HG03039 (cell line): ENCODE data around the gene KCNG1.
A peak's percentile ranks its signal among the peaks of the same experiment; 100 is the strongest.

Source experiments
- ATAC-seq: cut with Tn5 transposase; IDR thresholded peaks from one replicate; pipeline ENCODE4 v1.9.1; 2021; ENCODE audit warnings: mild to moderate bottlenecking, moderate library complexity; ENCODE audit not compliant: unreplicated experiment

Gene KCNG1

GRCh38 chr20:51014797-51015722, 7.8 kb downstream of the KCNG1 start:
- ATAC-seq: no peak

- ATAC-seq: no peak
Observed at GRCh38 chr20:51013577-51014330, 9.2 kb downstream of the KCNG1 start.

GRCh38 chr20:51012357-51012756, 10.6 kb downstream of the KCNG1 start:
- no peak for ATAC-seq

- ATAC-seq: no peak
Observed at GRCh38 chr20:51011479-51011878, 11.4 kb downstream of the KCNG1 start.

GRCh38 chr20:51010932-51011331, 12.0 kb downstream of the KCNG1 start:
- no peak for ATAC-seq

GRCh38 chr20:51010043-51010365, 12.9 kb downstream of the KCNG1 start:
- ATAC-seq: no peak

- ATAC-seq: no peak
Observed at GRCh38 chr20:51009303-51010042, 13.4 kb downstream of the KCNG1 start.

GRCh38 chr20:51008718-51009117, 14.2 kb downstream of the KCNG1 start:
- no peak for ATAC-seq

GRCh38 chr20:51005214-51005613, 17.7 kb downstream of the KCNG1 start:
- ATAC-seq: no peak

- ATAC-seq: no peak
Observed at GRCh38 chr20:51004781-51005180, 18.1 kb downstream of the KCNG1 start.

GRCh38 chr20:51004305-51004727, 18.6 kb downstream of the KCNG1 start:
- no peak for ATAC-seq

- ATAC-seq: no peak
Observed at GRCh38 chr20:51003753-51004152, 19.2 kb downstream of the KCNG1 start.

- no peak for ATAC-seq
Observed at GRCh38 chr20:51002633-51003032, 20.3 kb downstream of the KCNG1 start.

- no peak for ATAC-seq
Observed at GRCh38 chr20:51001430-51002265, 21.3 kb downstream of the KCNG1 start.

GRCh38 chr20:50999355-50999754, 23.6 kb downstream of the KCNG1 start:
- no peak for ATAC-seq

- ATAC-seq: no peak
Observed at GRCh38 chr20:50996901-50997865, 25.7 kb downstream of the KCNG1 start.

GRCh38 chr20:50995506-50995905, 27.4 kb downstream of the KCNG1 start:
- ATAC-seq: no peak

- no peak for ATAC-seq
Observed at GRCh38 chr20:50993876-50994275, 29.0 kb downstream of the KCNG1 start.

- ATAC-seq: peak; percentile 79
Observed at GRCh38 chr20:50992733-50993457, 30.0 kb downstream of the KCNG1 start.
